OCI-LY7 (cell line): ENCODE measurements around the gene AKR7A2. TPM values are rescaled to one million over a fixed set of nuclear protein-coding genes. Genes with fewer than 3 reads are reported as not detected.
"Not testable (repeated sequence)": the region's sequence is repeated elsewhere in the genome, so short reads cannot be mapped to it uniquely, and the experiment has no call there.

Source experiments
- BruUV-seq: library from RNA; stranded (reverse); fragments of 400-500 nt; replicated peaks from 2 replicates; lab custom pipeline; 2021; lab: Mats Ljungman, UMichigan
- CTCF ChIA-PET: fragments of 300-600 bp; sonication (Branson Sonifier 250); formaldehyde crosslinking; loops from one replicate; lab custom pipeline; 2022; ENCODE audit warnings: antibody characterized with exemption; ENCODE audit not compliant: unreplicated experiment; lab: Charles Lee
- POLR2A ChIA-PET: fragments of 300-600 bp; sonication (Branson Sonifier 250); formaldehyde crosslinking; loops from one replicate; lab custom pipeline; 2022; ENCODE audit warnings: antibody characterized with exemption; lab: Charles Lee
- DNase-seq: peaks from one replicate; pipeline ENCODE4 v3.0.0-alpha.2; 2015; ENCODE audit warnings: low spot score
- H2AFZ ChIP-seq: fragments of 200-600 bp; sonication (generic), shearing (Covaris generic); 2 replicates; pipeline ENCODE4 v1.6.1; 2014; ENCODE audit warnings: mild to moderate bottlenecking, antibody characterized with exemption, low read length, moderate library complexity
- H3K27ac ChIP-seq: fragments of 200-600 bp; sonication (generic); 2 replicates; pipeline ENCODE4 v1.5.1; 2014; ENCODE audit warnings: mixed run types, low read depth, mild to moderate bottlenecking, moderate library complexity, low read length, inconsistent platforms; ENCODE audit not compliant: poor library complexity, severe bottlenecking
- H3K36me3 ChIP-seq: fragments of 200-600 bp; sonication (generic); 2 replicates; pipeline ENCODE4 v1.6.1; 2014; ENCODE audit warnings: mild to moderate bottlenecking, antibody characterized with exemption, low read length, moderate library complexity, mixed read lengths; ENCODE audit not compliant: insufficient read depth
- H3K4me1 ChIP-seq: fragments of 200-600 bp; sonication (generic); 2 replicates; pipeline ENCODE4 v1.5.1; 2014; ENCODE audit warnings: mild to moderate bottlenecking, low read length; ENCODE audit not compliant: insufficient read depth, poor library complexity, severe bottlenecking
- H3K4me2 ChIP-seq: fragments of 200-600 bp; sonication (generic); 2 replicates; pipeline ENCODE4 v1.6.1; 2014; ENCODE audit warnings: mild to moderate bottlenecking, low read length
- H3K4me3 ChIP-seq: fragments of 200-600 bp; sonication (generic); 2 replicates; pipeline ENCODE4 v1.5.1; 2014; ENCODE audit warnings: mild to moderate bottlenecking, low read depth, low read length; ENCODE audit not compliant: poor library complexity, severe bottlenecking
- H3K79me2 ChIP-seq: fragments of 200-600 bp; sonication (generic); 2 replicates; pipeline ENCODE4 v1.6.1; 2016; ENCODE audit warnings: low read depth, mild to moderate bottlenecking, low read length, moderate library complexity, mixed read lengths; ENCODE audit not compliant: insufficient read depth
- H3K9me2 ChIP-seq: fragments of 200-600 bp; sonication (generic); 2 replicates; pipeline ENCODE4 v1.6.1; 2016; ENCODE audit warnings: mild to moderate bottlenecking, low read length, mixed read lengths; ENCODE audit not compliant: insufficient read depth
- H3K9me3 ChIP-seq: fragments of 200-600 bp; sonication (generic); 2 replicates; pipeline ENCODE4 v1.6.1; 2014; ENCODE audit warnings: mild to moderate bottlenecking, mixed run types, low read length, mixed read lengths
- H4K20me1 ChIP-seq: fragments of 200-600 bp; sonication (generic); 2 replicates; pipeline ENCODE4 v1.6.1; 2014; ENCODE audit warnings: mild to moderate bottlenecking, antibody characterized with exemption, low read length, moderate library complexity, mixed read lengths; ENCODE audit not compliant: insufficient read depth
- CTCF ChIP-seq: fragments of 200-600 bp; sonication (generic); conservative IDR thresholded peaks from 2 replicates; pipeline ENCODE4 v1.5.1; 2014; ENCODE audit warnings: mild to moderate bottlenecking, antibody characterized with exemption, low read length, moderate library complexity, mixed read lengths
- EZH2phosphoT487 ChIP-seq: fragments of 200-600 bp; sonication (generic); IDR thresholded peaks from 2 replicates; pipeline ENCODE4 v1.6.1; 2018; ENCODE audit warnings: low read depth, borderline replicate concordance, mild to moderate bottlenecking, mixed run types, antibody characterized with exemption, low read length, moderate library complexity, mixed read lengths
- intact Hi-C: fragments of 100-400 bp; cut with micrococcal nuclease; formaldehyde crosslinking; loops from one replicate; pipeline ENCODE4 v1.10.0; 2022; ENCODE audit not compliant: unreplicated experiment
- total RNA-seq, 2 experiments: library from RNA; depleted of rRNA in 1 of 2; stranded (reverse); fragments of >200 nt in 1 of 2; shearing (Covaris generic) in 1 of 2; gene quantifications; 2 replicates each; pipeline ENCODE4 v1.2.3, GENCODE V29; 2014 to 2022

Gene AKR7A2
- total RNA-seq, 2 experiments from 2014 or later, result 54.2 to 75.2 TPM

- no TSS peak for BruUV-seq
- CTCF ChIA-PET, result no interaction called here
- Histone ChIP-seq H3K4me1 (no peaks in the 10 kb centered on the region), H3K27ac (no peak overlapping the region), H3K9me3 (peaks cover 4% of the 10 kb centered on the region), H3K9me2 (no peaks in the 10 kb centered on the region), H2AFZ (no peak overlapping the region), H4K20me1 (no peaks in the 10 kb centered on the region), H3K4me2 (no peak overlapping the region), H3K36me3 (peaks cover 30% of the 10 kb centered on the region), H3K4me3 (no peak overlapping the region), H3K79me2 (no peaks in the 10 kb centered on the region)
- intact Hi-C loops, result no loop called here
- TF ChIP-seq EZH2phosphoT487, result no peak
- TF ChIP-seq CTCF, result no peak
- POLR2A ChIA-PET, result no interaction called here
- no peak for DNase-seq
Measured at GRCh38 chr1:19300211-19300610, 11.7 kb downstream of the AKR7A2 start.

GRCh38 chr1:19294638-19295037 is 17.3 kb downstream of the AKR7A2 start:
- H3K9me3 ChIP-seq, result peaks cover 28% of the 10 kb centered on the region
- H3K4me1 ChIP-seq, result no peaks in the 10 kb centered on the region
- no peak overlapping the region for H2AFZ ChIP-seq
- ChIA-PET CTCF (no interaction called here), POLR2A (no interaction called here)
- no peaks in the 10 kb centered on the region for H3K79me2 ChIP-seq
- no peaks in the 10 kb centered on the region for H3K9me2 ChIP-seq
- H3K4me2 ChIP-seq, result no peak overlapping the region
- intact Hi-C loops, result no loop called here
- no peak overlapping the region for H3K27ac ChIP-seq
- no peak for DNase-seq
- TSS peak; percentile 11 for BruUV-seq
- H4K20me1 ChIP-seq, result no peaks in the 10 kb centered on the region
- H3K4me3 ChIP-seq, result no peak overlapping the region
- H3K36me3 ChIP-seq, result no peaks in the 10 kb centered on the region; the same call in 1 of the 2 replicates
- TF ChIP-seq EZH2phosphoT487, result no peak
- no peak for TF ChIP-seq CTCF

- POLR2A ChIA-PET, result no interaction called here
- H3K36me3 ChIP-seq, result no peaks in the 10 kb centered on the region; the same call in 1 of the 2 replicates
- no peaks in the 10 kb centered on the region for H4K20me1 ChIP-seq
- peaks cover 14% of the 10 kb centered on the region for H3K9me3 ChIP-seq
- no peaks in the 10 kb centered on the region for H3K9me2 ChIP-seq
- H3K27ac ChIP-seq, result no peak overlapping the region
- no peak for DNase-seq
- no peak overlapping the region for H2AFZ ChIP-seq
- intact Hi-C loops, result no loop called here
- no peak overlapping the region for H3K4me2 ChIP-seq
- no peaks in the 10 kb centered on the region for H3K4me1 ChIP-seq
- CTCF ChIA-PET, result no interaction called here
- BruUV-seq, result no TSS peak
- TF ChIP-seq EZH2phosphoT487 (no peak), CTCF (no peak)
- H3K79me2 ChIP-seq, result no peaks in the 10 kb centered on the region
- H3K4me3 ChIP-seq, result no peak overlapping the region
Measured at GRCh38 chr1:19289244-19289643, 22.7 kb downstream of the AKR7A2 start.

- H3K79me2 ChIP-seq, H2AFZ ChIP-seq, H3K9me2 ChIP-seq, H4K20me1 ChIP-seq, CTCF ChIA-PET, BruUV-seq, H3K36me3 ChIP-seq, POLR2A ChIA-PET, H3K4me3 ChIP-seq, intact Hi-C loops, H3K4me2 ChIP-seq, DNase-seq, H3K27ac ChIP-seq, H3K4me1 ChIP-seq: not testable (repeated sequence)
- H3K9me3 ChIP-seq, result peaks cover 11% of the 10 kb centered on the region
Measured at GRCh38 chr1:19288324-19289241, 23.4 kb downstream of the AKR7A2 start, which contains the start of gene AKR7A3. Gene AKR7A3 (minus strand): TSS chr1:19288770. CDS start chr1:19288709, 61 bp downstream.
